GM18861 (cell line): Measurements from ENCODE around the gene KCNMB2.
"Not testable (repeated sequence)": the region's sequence is repeated elsewhere in the genome, so short reads cannot be mapped to it uniquely, and the experiment has no call there.

ENCODE experiments used
- ATAC-seq: cut with Tn5 transposase; IDR thresholded peaks from one replicate; pipeline ENCODE4 v1.9.1; 2021; ENCODE audit not compliant: unreplicated experiment

The KCNMB2 gene

DNA sequence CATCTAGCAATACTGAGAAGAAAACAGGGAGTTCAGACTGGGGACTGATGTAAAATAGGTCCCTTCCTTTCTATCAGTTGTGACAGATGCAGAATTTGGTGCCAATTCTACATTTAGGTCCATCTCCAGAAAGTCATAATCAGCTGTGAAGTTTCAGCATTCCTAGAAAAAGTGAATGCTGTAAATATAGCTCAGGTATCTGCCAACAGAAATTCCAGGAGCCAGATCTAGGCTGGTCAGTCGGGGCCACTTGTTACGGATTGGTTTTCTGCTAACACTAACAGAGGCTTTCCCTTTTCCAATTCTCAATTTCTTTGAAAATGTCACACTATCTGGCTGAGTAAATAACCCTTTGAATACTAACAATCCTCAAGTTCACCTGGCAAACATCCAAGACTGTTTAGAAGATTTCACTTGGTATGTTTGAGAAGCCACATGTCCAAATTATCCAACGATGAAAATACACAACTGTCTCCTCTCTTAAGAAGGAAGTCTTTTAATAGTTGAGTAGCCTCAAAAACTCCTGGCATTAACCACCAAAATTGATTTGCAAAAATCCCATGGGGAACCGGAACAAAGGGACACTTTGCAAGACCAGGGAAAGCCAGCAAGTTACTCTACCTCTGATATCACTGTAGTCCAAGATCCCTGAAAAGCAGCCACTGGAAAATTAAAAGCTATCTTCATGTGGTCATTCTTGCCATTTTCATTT lies 313.1 kb downstream of the KCNMB2 start:
- no peak for ATAC-seq

DNA sequence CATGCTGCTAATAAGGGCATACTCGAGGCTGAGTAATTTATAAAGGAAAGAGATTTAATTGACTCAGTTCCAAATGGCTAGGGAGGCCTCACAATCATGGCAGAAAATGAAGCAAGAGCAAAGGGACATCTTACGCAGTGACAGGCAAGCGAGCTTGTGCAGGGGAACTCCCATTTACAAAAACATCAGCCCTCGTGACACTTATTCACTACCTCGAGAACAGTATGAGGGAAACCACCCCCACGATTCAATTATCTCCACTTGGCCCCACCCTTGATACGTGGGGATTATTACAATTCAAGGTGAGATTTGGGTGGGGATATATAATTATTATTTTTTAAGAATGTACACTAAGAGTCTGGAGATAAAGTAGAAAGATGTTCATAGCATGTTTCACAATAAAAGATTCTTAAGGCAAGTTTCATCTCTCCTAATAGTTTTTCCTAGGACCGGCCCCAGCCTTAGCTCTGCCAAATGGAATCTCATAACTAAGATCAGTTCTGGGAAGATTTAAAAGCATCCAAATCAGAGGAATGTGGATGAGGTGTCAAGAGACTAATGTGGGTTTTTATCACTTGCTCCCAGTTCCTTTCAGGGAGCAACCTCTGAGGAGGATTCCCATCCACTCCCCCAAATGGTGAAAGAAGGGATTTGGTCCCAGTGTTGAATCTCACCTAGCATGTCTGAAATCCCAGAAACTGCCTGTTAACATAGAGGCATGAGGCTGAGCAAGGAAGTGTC lies 314.4 kb downstream of the KCNMB2 start:
- ATAC-seq: no peak

DNA sequence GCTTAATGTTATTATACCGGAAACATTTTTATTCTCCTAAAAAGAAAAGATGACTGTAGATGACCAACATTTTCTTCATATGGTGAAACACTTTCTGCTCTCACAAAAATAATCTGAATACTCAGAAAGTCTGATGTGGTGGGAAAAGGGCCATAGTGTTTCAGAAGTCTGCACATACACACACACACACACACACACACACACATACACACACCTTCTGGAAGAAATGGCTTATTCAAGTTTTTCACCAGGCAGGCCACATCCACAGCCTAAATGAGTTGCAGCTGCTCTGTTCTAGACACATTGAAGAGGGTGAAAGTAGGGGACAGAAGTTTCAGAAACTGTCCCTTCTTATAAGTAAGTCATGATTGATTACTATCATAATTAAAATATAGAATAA lies 315.3 kb downstream of the KCNMB2 start:
- no peak for ATAC-seq

DNA sequence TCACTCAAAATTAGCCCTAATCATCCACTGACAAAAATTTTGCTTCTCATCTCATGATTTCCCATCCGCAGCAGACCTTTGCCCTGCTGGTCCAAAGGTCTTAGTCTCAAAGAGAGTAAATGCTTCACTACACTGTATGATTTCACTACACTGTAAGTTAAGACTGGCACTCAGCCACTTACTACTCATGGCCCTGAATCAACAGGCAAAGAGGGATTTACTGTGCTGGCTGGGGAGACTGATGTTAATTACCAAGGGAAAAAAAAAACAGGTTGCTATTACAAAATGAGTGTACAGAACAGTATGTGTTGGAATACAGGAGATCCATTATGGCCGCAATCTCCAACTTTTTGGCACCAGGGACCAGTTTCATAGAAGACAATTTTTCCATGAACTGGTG lies 320.6 kb downstream of the KCNMB2 start:
- no peak for ATAC-seq

DNA sequence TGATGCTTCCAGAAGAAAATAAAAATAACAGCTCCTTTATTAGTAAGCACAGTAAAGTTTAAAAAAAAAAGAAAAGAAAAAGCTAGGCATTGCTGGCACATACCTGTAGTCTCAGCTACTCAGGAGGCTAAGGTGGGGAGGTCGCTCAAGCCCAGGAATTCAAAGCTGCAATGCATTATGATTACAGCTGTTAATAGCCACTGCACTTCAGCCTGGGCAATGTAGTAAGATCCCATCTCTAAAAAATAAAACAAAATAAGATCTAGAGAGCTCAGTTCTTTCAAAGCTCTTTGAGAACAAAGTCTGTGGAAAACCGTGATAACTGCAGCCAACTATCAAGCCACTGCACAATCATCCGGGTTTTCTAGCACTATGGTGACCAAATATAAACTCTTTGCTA lies 323.1 kb downstream of the KCNMB2 start:
- ATAC-seq: no peak

DNA sequence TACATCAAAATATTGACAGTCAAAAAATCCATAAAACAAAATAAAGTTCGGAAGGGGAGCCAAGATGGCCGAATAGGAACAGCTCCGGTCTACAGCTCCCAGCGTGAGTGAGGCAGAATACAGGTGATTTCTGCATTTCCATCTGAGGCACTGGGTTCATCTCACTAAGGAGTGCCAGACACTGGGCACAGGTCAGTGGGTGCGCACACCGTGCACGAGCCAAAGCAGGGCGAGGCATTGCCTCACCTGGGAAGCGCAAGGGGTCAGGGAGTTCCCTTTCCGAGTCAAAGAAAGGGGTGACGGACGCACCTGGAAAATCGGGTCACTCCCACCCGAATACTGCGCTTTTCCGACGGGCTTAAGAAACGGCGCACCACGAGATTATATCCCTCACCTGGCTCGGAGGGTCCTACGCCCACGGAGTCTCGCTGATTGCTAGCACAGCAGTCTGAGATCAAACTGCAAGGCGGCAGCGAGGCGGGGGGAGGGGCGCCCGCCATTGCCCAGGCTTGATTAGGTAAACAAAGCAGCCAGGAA lies 323.7 kb downstream of the KCNMB2 start:
- ATAC-seq: not testable (repeated sequence)

DNA sequence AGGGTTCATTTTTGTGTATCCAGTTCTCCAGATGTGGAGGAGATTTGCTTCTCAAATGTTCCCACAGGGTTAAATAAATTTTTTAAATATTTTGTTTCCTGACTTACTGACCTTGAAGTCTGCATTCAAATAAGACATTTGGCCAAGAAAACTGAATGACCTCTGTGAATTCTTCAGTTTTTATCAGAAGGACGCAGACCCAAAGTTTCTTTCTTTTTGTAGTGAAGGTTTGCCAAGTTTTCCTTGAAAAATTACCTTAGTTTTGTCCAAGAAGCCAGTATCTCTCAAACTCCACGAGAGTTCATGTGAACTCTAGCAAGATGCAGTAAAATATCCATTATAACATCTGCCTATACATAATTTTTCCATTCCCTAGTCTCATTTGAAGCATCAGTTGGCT lies 332.4 kb downstream of the KCNMB2 start:
- no peak for ATAC-seq

DNA sequence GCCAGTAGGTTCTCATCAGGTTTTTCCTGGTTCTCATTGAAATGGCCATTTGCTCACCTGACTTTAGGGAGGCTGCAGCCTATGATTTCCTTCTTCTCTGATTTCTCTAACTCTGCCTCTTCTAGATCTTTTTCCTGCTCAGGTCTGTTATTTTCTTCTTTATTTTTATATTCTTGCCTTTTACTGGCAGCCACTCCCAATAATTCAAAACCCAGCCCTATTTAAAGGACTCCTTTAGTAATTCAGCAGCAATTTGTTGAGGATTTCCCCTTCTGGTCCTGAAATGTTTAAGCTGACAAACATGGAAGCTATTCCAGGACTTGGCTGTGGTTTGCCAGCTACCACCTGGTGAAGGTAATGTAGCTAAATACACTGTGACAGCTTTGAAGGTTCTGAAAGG lies 333.8 kb downstream of the KCNMB2 start:
- ATAC-seq: no peak

DNA sequence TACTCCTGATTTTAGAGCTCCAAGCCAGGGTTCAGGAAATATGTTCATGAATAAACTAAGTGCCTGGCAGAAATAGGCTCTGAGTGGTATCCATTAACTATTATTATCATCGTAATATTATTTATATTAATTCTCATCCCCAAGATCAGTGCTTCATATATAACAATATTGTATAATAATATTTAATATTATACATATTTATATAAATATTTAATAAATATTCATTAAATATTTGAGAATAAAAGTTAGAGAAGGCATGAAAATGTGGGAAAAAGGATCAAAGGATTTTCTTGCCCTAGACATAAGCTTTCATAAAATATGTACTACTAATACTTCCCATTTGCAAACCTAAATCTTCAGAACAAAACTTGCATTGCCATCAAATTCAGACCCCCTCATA lies 338.9 kb downstream of the KCNMB2 start:
- ATAC-seq: no peak

DNA sequence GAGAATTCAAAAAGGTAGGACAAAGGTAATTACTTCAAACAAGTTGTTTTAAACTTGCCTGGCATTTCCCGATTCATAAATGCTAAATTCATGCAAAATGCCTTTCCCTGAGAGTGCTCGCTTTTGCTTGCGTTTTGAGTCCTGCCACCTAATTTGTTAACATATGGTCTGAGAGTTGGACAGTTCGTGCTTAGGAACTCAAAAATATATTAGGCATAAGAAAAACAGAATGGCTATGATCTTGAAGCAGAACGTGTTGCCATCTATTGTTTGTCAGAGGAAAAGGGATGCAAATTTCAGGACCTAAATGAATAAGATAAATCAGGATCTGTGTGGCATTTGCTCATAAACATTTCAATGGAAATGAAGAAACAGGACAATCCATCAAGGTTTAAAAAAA lies 339.6 kb downstream of the KCNMB2 start:
- ATAC-seq: no peak

DNA sequence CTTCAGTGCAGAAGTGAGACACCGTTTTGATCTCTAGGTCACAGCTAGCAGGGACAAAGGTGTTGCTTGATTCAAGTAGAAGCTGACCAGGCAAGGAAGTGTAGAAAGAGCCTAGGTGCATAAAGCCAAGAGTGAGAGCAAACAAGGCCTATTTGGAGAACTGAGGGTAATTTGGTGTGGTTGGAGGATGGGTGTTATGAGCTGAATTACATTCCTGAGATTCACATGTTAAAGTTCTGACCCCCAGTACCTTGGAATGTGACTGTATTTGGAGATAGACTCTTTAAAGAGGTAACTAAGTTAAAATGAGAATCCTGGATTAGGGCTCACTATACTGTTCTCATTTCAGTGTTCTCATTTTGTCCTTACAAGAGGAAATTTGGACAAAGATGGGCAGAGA lies 344.0 kb downstream of the KCNMB2 start:
- no peak for ATAC-seq
